K562 treated with DMSO at 1 percent for 24 hours (cell line): ENCODE measurements around the gene HABP4. TPM values are rescaled to one million over a fixed set of nuclear protein-coding genes. Genes with fewer than 3 reads are reported as not detected.

Experiments used
- total RNA-seq: library from RNA; unstranded; fragments of 300-600 nt; gene quantifications from 2 replicates; pipeline ENCODE4 v1.2.3, GENCODE V29; 2022; ENCODE audit warnings: low read depth; ENCODE audit not compliant: insufficient read depth

HABP4 gene
- total RNA-seq, result 6.0 and 8.4 TPM in 2 replicates

GRCh38 chr9:96449845-96450612 lies at the start of gene HABP4:
Gene HABP4, plus strand, starts transcription at chr9:96450169. Its CDS starts 111 bp downstream, at chr9:96450280.

GRCh38 chr9:96418083-96418919 lies 31.7 kb upstream of the HABP4 start, which contains the start of gene ZNF367:
Gene ZNF367, minus strand, starts transcription at chr9:96418370. Its CDS starts 338 bp downstream, at chr9:96418032.

Other genes starting within 250 kb of the HABP4 start
- gene HSD17B3, start 148.0 kb upstream of the HABP4 start, total RNA-seq, result 0.37 TPM in 1 of 2 replicates, not detected in the other
- 26.8 and 28.6 TPM in 2 replicates for gene SLC35D2, start 66.5 kb upstream of the HABP4 start, total RNA-seq
- 7.8 and 8.1 TPM in 2 replicates for gene ZNF367, start 31.8 kb upstream of the HABP4 start, total RNA-seq
- 4.0 and 5.9 TPM in 2 replicates for gene CDC14B, start 169.7 kb downstream of the HABP4 start, total RNA-seq
- 3.0 and 4.8 TPM in 2 replicates for gene PRXL2C, start 205.1 kb downstream of the HABP4 start, total RNA-seq